Cardiac muscle cell (in vitro differentiated cells and primary cell): Measurements from ENCODE around the gene EHMT1. TPM values are rescaled to one million over a fixed set of nuclear protein-coding genes. Genes with fewer than 3 reads are reported as not detected.

Experiments used
- DNase-seq, 2 donors: peaks; one replicate each; pipeline versions ENCODE4 v3.0.0 to v3.0.0-alpha.2; 2010 to 2017; ENCODE audit warnings: low read depth in 1 of 2, low spot score in 1 of 2
- H3K27ac ChIP-seq: fragments of 200-600 bp; sonication (generic); 2 replicates; pipeline ENCODE4 v1.5.1; 2016
- H3K27me3 ChIP-seq: fragments of 200-600 bp; sonication (generic); 2 replicates; pipeline ENCODE4 v1.6.0; 2016; ENCODE audit warnings: control low read depth
- H3K36me3 ChIP-seq: fragments of 200-600 bp; sonication (generic); 2 replicates; pipeline ENCODE4 v1.5.1; 2016; ENCODE audit warnings: control low read depth
- H3K4me1 ChIP-seq: fragments of 200-600 bp; sonication (generic); 2 replicates; pipeline ENCODE4 v1.8.1; 2017; ENCODE audit warnings: low read depth, mild to moderate bottlenecking, mixed run types
- H3K4me3 ChIP-seq: fragments of 200-600 bp; sonication (generic); 2 replicates; pipeline ENCODE4 v1.5.1; 2016; ENCODE audit warnings: mild to moderate bottlenecking
- H3K9me3 ChIP-seq: fragments of 200-600 bp; sonication (generic); 2 replicates; pipeline ENCODE4 v1.5.1; 2017; ENCODE audit warnings: low read depth, mild to moderate bottlenecking, control low read depth
- CTCF ChIP-seq: IDR thresholded peaks from 2 replicates; pipeline ENCODE4 v1.5.1; 2012; ENCODE audit warnings: low read depth, mild to moderate bottlenecking, low read length
- polyA plus RNA-seq: library from polyadenylated mRNA; unstranded; fragments of >200 nt; fragmentation: Nextera tagmentation; extraction: Ambion mirVana; gene quantifications from 2 replicates; pipeline ENCODE4 v1.2.1, GENCODE V29; 2016
- total RNA-seq: library from RNA; depleted of rRNA; stranded (reverse); fragments of >200 nt; gene quantifications from 2 replicates; pipeline ENCODE4 v1.2.3, GENCODE V29; 2016

The EHMT1 gene
- total and polyA plus RNA-seq, 2 experiments from 2014 or later, result 55.5 to 93.8 TPM

- Histone ChIP-seq H3K36me3 (no peaks in the 10 kb centered on the region), H3K9me3 (no peaks in the 10 kb centered on the region), H3K4me1 (no peaks in the 10 kb centered on the region), H3K4me3 (no peak overlapping the region), H3K27ac (no peak overlapping the region), H3K27me3 (peaks cover 10% of the 10 kb centered on the region)
- no peak for TF ChIP-seq CTCF
- DNase-seq, result no peak
Observed at GRCh38 chr9:137870432-137870831, 251.6 kb downstream of the EHMT1 start.

GRCh38 chr9:137872296-137872695 lies 253.5 kb downstream of the EHMT1 start:
- TF ChIP-seq CTCF, result no peak
- H3K36me3 ChIP-seq, result no peaks in the 10 kb centered on the region
- H3K4me3 ChIP-seq, result no peak overlapping the region
- H3K27me3 ChIP-seq, result peaks cover 28% of the 10 kb centered on the region
- H3K4me1 ChIP-seq, result no peaks in the 10 kb centered on the region
- no peaks in the 10 kb centered on the region for H3K9me3 ChIP-seq
- DNase-seq, result no peak
- H3K27ac ChIP-seq, result no peak overlapping the region

GRCh38 chr9:137873408-137873807 lies 254.6 kb downstream of the EHMT1 start:
- H3K9me3 ChIP-seq, result no peaks in the 10 kb centered on the region
- TF ChIP-seq CTCF, result no peak
- no peaks in the 10 kb centered on the region for H3K36me3 ChIP-seq
- H3K4me1 ChIP-seq, result no peaks in the 10 kb centered on the region
- DNase-seq, result no peak
- H3K27ac ChIP-seq, result no peak overlapping the region
- no peak overlapping the region for H3K4me3 ChIP-seq
- peaks cover 34% of the 10 kb centered on the region for H3K27me3 ChIP-seq

- Histone ChIP-seq H3K27ac (no peak overlapping the region), H3K4me3 (no peak overlapping the region), H3K36me3 (no peaks in the 10 kb centered on the region), H3K27me3 (peaks cover 36% of the 10 kb centered on the region), H3K4me1 (no peaks in the 10 kb centered on the region), H3K9me3 (no peaks in the 10 kb centered on the region)
- DNase-seq, result no peak
- TF ChIP-seq CTCF, result no peak
Observed at GRCh38 chr9:137873858-137874362, 255.1 kb downstream of the EHMT1 start.

- no peak for DNase-seq
- peaks cover 36% of the 10 kb centered on the region for H3K27me3 ChIP-seq
- H3K4me3 ChIP-seq, result no peak overlapping the region
- no peaks in the 10 kb centered on the region for H3K4me1 ChIP-seq
- no peaks in the 10 kb centered on the region for H3K9me3 ChIP-seq
- no peak for TF ChIP-seq CTCF
- no peaks in the 10 kb centered on the region for H3K36me3 ChIP-seq
- no peak overlapping the region for H3K27ac ChIP-seq
Observed at GRCh38 chr9:137875354-137875753, 256.5 kb downstream of the EHMT1 start.

GRCh38 chr9:137875846-137876245 lies 257.0 kb downstream of the EHMT1 start:
- peaks cover 36% of the 10 kb centered on the region for H3K27me3 ChIP-seq
- no peaks in the 10 kb centered on the region for H3K4me1 ChIP-seq
- H3K36me3 ChIP-seq, result no peaks in the 10 kb centered on the region
- no peak for TF ChIP-seq CTCF
- no peaks in the 10 kb centered on the region for H3K9me3 ChIP-seq
- no peak overlapping the region for H3K4me3 ChIP-seq
- no peak for DNase-seq
- no peak overlapping the region for H3K27ac ChIP-seq
